Stimulated activated CD4-positive, alpha-beta T cell treated with anti-CD3 and anti-CD28 coated beads, Interleukin-4, amount 100 ng/mL, for 48 hours (primary cell): ENCODE measurements around the gene COX5A.

Experiments
- DNase-seq, 2 donors: peaks; one replicate each; pipeline ENCODE4 v3.0.0-alpha.2; 2020; ENCODE audit warnings: low read depth in 2 of 2

The COX5A gene

GRCh38 chr15:74873036-74873755 lies 64.7 kb downstream of the COX5A start, which contains the start of gene SCAMP2:
Gene SCAMP2, minus strand, starts transcription at chr15:74873365. Its CDS starts 110 bp downstream, at chr15:74873255.
- peak; percentile 82 to 89 for DNase-seq

- no peak for DNase-seq
Observed at GRCh38 chr15:74872702-74873035, 65.2 kb downstream of the COX5A start.

- DNase-seq: no peak
Observed at GRCh38 chr15:74870436-74871215, 67.2 kb downstream of the COX5A start.
